GM19193 (cell line): ENCODE data around the gene DISC1.

Source experiments
- POLR2A ChIP-seq: IDR thresholded peaks from 4 replicates; pipeline ENCODE4 v1.6.1; 2011; ENCODE audit not compliant: insufficient read depth, insufficient read length; ENCODE audit errors: extremely low read depth

The DISC1 gene

DNA sequence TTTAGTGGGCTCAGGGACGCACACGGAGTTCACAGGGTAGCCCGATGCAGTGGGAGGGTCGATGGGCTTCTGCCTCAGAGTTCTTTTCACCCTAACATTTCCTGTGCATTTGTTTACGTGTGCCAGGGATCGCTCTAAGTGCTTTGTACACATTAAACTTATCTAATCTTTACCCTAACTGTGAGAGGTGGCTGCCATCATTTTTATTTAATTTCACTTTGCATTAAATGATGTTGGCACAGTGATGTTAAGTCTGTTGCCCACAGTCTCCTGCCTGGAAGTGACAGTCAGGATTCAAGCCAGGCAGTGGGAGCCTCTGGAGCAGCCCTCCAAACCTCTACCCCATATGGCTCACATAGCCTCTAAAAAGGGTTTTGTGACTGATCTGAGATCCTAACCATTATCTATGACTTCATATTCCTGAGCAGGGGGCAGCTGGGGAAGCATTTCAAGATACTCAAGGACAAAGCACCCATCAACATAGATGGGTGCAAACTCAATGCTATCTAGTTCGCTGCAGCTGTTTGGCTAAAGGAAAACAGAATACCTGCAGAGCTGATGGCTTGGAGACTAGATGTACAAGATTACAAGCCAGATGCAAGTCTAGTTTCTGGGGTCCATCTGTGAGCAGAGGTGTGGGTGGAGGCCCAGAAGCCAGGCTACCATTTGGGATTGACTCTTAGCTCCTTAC, 303.8 kb downstream of the DISC1 start:
- TF ChIP-seq POLR2A = no peak

DNA sequence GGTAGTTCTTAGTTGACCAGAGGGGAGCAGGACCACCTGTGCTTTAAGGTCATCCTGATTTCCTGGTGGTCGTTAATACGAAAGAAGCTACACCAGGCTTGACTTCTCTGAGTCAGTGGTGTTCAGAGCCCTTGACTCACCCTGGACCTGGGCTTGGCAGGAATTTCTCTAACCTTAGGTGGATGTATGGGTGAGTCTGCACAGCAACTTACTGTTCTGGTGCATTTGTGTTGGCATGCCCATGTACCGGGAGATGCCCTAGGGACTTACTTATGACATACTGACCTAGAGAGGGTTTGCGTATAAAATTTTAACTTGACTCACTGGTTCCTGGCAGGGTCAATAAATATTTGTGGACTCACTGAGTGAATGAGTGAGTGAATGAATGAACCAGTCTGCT, 304.6 kb downstream of the DISC1 start:
- no peak for TF ChIP-seq POLR2A

DNA sequence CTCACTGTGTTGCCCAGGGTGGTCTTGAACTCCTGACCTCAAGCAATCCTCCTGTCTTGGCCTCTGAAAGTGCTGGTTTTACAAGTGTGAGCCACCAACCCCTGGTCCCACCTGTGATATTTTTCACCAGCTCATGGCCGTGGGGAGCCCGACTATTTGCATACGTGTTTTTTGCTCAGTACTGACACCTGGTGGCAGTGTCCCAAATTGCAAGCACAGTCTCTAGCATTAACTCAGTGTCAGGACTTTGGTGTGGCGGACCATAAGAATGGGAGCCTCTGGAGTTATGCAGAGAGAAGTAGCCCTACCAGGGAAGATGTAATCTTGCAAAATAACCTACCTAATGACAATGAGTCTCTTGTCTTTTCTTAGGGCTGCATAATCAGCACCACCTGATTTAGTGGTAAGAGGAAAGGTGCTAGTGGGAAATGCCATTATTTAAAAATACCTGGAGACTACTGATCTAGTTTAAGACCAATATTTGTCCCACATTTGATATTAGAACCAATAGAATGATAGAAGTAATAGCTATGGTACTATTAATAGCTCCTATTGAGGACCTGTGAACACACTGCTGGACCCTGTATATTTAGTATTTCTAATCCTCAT, 305.4 kb downstream of the DISC1 start:
- no peak for TF ChIP-seq POLR2A

DNA sequence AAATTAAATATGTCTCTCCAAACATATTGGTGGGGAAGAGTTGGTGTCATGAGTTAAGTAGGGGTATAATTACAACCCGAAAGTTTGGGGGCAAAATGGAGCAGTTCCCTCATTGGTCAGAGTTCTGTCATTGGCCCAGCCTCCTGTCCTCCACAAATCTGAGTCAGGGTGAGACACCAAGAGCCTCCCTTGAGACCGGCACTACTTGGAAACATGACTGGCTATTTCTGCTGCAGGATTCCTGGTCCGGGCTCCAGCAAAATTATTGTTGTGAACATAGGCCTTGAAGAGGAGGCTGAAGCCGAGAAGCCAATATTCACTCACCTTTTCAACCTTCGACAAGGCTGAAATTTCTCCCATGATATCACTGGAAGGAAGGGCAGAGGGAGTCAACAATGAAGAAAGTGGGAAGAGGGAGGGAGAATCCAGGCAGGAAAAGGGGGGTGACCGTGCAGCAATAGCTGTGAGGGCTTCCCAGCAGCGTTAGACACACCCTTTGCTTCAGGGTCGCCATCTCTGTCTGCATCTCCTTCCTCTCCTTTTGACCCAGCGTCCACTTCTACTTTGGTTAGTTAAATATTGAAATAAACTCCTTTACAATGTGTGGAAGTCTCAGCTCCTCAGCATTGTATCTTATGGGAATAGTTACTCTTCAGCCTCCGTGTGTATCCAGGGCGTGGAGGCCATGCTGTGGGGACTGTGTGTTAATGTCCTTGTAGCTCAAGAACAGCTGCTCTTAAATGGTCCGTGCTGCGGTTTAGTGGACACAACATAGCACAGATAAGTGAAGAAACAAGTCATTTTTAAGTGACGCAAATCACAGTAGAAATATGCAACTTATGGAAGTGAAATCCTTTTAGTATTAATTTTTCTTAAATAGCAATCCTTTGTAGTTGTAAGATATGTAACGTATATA, 307.4 kb downstream of the DISC1 start:
- TF ChIP-seq POLR2A = no peak

DNA sequence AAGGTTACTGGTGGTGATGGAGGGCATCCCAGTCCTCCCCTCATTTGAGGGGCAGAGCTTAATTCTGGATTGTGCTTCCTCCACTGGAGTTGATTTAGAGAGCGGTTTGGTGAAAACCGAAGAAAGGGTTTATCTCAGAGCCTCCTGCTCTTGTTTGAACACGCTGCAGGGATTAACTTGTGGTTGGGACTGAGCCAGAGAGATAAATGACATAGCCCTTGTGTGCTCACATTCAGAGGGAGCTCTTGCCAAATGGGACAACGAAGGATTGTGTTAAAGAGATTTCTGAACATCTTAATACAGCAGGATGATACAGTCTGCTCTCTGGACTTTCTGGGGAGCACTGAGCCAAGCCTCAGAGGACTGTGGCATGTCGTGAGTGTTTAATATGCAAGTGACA, 308.2 kb downstream of the DISC1 start:
- TF ChIP-seq POLR2A = no peak

DNA sequence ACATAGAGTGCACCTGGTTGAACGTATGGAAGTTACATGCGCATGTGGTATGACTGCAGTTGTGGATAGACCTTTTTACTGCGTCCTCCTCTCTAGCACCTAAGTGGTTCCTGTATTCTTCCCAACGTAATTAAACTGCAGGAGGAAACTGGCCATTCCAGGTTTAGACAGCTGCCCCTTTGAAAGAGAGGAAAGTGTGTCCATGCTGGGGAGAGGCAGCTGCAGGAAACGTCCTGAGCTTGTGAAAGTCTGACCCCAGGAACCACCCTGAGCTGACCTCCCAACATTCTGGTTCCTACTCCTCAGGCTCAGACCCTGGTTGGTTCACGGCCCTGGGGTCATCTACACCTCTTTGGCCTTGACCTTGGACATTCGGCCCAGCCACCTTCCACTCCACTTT, 309.3 kb downstream of the DISC1 start:
- no peak for TF ChIP-seq POLR2A

DNA sequence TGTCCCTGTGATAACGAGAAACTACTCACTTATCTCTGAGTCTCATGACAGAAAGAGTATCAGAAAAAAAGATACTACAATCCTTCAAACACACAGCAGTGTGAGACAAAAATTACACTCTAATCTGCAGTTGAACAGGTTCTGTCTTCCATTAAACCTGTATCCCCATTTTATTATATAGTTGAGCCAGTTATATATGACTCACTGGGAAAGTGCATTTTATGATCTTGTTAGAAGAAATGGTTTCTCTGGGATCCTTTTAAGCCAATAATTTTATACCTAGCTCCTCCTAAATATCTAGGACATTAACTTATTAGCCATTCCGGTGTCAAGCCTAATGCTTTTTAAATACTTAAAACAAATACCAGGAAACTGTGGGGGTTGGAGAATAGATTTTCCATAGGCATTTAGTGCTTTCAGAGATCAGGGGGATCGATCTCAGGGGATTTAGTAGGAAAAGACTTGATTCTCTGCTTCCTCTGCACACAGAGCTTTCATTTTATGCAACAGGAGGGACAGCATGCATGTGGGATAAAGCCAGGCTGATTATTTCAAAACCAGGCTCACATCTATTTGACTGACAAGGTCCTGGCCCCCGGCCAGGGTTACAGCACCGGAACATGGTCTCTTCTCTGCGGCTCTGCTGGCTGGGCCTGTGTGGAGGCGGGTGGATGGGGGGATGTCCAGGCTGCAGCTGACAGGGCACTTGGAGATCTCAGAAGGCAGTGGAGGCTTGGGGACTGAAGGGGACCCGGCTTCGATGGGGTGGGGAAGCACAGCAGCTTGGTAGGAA, 310.6 kb downstream of the DISC1 start:
- no peak for TF ChIP-seq POLR2A

DNA sequence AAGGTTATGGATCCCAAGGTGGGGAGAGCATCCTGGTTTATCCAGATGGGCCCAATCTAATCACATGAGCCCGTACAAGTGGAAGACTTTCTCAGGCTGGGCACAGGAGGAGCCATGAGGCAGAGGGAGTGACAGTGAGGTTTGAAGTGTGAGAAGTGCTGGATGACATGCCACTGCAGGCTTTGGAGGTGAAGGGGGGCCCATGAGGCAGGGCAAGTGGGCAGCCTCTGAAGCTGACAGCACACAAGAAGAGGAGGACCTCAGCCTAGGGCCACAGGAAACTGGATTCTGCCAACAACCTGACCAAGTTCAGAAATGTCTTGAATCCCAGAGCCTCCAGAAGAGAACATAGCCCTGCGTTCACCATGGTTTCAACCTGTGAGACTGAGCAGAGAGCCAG, 311.6 kb downstream of the DISC1 start:
- no peak for TF ChIP-seq POLR2A

DNA sequence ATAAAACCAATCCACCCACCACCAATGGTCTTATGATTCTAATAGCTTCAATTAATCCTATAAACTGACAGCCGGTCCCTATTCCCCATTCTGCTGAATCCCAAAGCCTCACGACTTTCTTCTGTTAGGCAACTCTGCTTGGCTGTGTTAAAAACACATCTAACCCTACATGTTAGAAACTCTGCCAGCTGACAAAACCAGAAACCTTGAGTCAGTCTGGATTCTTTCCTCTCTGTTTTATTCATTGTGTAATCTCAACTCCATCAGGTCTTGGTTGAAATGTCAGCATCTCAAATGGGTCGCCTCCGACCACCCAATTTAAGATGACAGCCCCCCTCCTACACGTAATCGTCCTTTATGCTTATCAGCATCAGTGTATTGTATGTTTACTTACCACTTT, 312.1 kb downstream of the DISC1 start:
- TF ChIP-seq POLR2A = no peak

DNA sequence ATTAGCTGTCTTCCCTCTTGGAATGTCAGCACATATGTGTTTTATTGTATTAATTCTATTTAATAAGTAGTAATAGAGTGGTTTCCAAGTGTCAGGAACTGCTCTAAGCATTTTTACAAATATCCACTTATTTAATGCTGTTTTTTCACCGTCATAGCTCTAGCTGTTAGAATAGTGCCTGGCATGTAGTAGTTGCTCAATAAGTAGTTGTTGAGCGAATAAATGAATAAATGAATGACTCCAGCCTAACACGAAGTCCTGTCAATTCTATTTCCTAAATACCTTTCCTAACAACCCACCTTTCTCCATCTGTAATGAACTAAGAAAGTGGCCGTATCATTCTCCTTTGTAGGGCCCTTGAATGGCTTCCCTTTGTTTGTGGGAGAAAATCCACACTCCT, 312.5 kb downstream of the DISC1 start:
- TF ChIP-seq POLR2A = no peak

DNA sequence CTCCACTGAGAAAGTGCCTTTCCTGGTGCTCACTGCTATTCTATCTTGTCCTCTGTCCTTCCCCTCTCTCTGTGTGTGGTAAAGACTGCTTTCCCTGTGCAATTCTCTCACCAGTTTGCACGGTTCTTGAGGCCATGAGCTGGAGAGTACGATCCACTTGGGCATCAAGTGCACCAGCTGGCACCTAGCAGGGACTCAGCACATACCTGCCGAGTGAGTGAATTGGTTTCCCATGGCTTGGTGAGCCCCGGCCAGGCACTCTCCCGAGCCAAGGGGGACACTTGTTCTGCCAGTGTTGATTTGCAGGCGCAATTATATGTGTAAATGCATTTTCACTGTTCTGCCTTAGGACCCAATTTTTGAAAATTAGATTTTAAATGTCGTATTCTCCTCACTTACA, 313.5 kb downstream of the DISC1 start:
- TF ChIP-seq POLR2A = no peak

DNA sequence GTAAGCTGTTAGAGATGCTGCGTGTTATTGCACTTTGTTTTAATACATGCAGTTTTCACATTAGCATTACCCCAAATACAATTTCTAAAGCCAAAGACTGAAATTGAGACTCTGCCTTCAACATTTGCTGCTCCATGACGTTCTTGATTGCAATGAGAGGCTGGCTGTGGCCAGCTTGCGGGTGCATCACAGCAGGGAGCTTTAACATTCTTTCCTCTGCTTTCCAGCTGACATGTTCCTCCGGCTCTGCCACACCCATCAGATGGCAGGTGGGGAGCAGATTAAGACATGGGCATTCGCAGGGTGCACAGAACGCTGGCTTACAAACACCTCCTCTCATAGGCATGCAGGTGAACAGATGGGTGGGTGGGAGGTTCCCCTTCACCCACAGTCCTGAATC, 314.1 kb downstream of the DISC1 start:
- TF ChIP-seq POLR2A = no peak

DNA sequence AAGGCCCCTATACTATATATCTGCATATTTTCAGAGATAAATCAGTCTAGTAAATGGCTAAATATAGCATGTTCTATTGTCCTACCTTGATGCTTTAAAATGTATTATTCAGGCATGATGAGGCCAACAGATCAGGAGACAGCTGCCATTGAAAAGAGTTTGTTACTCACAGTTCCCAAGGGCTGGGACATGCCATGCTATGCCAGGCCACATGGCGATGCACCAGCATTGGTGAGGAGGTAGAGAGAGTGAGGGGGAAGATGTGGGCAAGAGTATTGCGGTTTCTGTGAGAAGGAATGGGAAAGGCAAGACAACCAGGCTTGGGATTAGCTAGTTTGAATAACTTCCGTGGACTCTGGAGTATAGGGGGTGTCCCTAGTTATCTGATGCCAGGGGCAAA, 316.5 kb downstream of the DISC1 start:
- no peak for TF ChIP-seq POLR2A

DNA sequence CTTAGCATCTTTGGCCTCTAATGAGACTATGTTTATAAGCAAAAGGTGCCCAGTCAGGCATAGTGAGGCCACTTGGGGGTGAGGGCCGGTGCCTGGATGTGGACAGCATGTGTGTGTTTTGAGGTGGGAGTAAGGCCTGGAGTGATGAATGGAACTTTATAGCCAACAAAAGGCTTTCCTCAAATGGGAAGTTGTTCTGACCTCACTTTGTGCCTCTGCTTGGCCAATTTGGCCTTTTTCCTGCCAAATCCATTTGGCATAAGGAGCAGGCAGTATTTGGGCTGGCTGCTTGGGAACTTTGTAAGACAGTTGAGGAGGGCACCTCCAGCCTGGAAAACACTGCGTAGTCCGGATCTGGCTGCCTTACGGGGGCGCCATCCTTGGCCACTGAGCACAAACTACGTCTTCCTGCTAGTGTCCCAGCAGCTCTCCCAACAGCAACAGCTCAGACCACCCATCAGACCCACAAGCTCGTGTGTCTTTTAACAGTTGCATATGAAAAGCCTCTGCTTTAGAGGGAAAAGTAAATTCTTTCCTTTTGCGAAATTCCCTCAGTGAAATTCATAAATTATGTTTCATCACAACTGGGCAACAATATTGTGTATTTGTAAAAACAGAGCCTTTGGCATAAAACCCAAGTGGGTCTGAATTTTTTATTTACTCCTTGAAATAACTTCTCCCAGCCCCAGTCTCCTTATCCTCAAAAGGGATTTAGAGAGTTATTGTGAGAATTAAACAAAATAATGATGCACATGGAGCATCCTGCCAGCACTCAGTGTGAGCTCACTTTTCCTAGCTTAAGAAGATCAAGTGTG, 322.9 kb downstream of the DISC1 start:
- no peak for TF ChIP-seq POLR2A
